Measurements from ENCODE around the gene GXYLT2. TPM values are rescaled to one million over a fixed set of nuclear protein-coding genes. Genes with fewer than 3 reads are reported as not detected.

GXYLT2 gene
- total RNA-seq, 1 donor from 2014 or later = 16.2 TPM

- Histone ChIP-seq H3K27ac (replicated peaks) (no peak overlapping the region), H3K4me3 (no peak overlapping the region), H3K36me3 (no peaks in the 10 kb centered on the region), H3K4me1 (no peaks in the 10 kb centered on the region), H3K27me3 (ENCODE audit: low read depth) (no peaks in the 10 kb centered on the region), H3K9me3 (replicated peaks) (no peaks in the 10 kb centered on the region)
- TF ChIP-seq CTCF (IDR thresholded peaks at IDR 0.05; ENCODE audit: borderline replicate concordance) = no peak
- intact Hi-C loops (cut with micrococcal nuclease) = no loop called here
- no peak for DNase-seq
Measured at GRCh38 chr3:72974956-72975355, 87.1 kb downstream of the GXYLT2 start.

DNA sequence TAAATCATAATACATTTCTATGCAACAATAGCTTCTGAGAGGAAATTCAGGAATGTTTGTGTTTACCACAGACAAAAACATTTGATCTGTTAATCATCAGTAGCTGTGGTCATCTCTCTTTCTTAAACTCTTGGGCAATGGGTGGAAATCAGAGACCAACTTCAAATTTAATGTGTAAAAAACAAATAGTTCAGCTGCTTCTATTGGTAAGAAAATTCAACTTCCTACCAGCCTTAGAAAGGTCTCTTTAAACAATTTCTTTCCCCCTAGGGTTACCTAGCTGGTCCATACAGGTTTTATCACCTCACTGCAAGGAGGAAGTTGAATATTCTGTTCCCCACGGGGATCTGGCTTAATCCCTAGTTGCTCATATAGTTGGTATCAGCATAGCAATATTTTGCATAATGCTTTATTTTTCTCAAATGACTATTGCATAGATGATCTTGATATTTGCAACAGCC lies 88.5 kb downstream of the GXYLT2 start:
- no peak overlapping the region for H3K27ac ChIP-seq (replicated peaks)
- no peaks in the 10 kb centered on the region for H3K27me3 ChIP-seq (ENCODE audit: low read depth)
- H3K36me3 ChIP-seq = no peaks in the 10 kb centered on the region
- TF ChIP-seq CTCF (IDR thresholded peaks at IDR 0.05; ENCODE audit: borderline replicate concordance) = no peak
- H3K4me3 ChIP-seq = no peak overlapping the region
- no peaks in the 10 kb centered on the region for H3K4me1 ChIP-seq
- intact Hi-C loops (cut with micrococcal nuclease) = no loop called here
- DNase-seq = no peak
- no peaks in the 10 kb centered on the region for H3K9me3 ChIP-seq (replicated peaks)

DNA sequence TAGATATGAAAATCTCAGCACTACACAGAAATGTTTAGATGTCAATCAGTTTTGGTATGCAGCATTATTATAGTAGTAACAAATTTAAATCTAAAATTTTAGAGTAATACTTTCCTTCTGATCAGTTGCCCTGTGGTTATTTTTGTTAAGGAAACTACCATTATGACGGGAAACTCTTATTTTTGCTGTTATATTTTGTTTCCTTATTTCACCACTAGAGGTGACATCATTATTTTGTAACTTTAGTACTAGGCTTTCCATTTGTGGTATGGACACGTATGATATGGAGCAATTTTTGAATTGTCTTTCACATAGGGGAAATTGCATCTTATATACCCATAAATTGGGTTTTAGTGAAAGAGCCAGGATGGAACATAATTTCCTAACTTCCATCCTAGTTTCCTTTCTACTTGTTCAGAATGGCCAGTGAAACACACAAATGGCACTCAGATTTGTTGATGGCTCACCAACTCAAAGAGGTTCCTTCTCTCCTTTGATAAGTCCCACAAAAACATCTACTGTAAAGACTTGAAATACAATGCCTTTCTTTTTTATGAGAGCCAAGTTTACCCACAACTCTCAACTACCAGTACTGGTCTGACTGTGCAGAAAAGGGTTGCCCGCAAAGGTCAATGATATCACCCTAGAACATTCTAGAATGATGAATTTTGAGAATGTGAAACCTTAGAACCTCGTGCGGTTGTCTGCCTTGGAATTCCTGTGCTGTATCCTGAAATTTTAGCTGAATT lies 89.4 kb downstream of the GXYLT2 start:
- no peak for DNase-seq
- no peak for TF ChIP-seq CTCF (IDR thresholded peaks at IDR 0.05; ENCODE audit: borderline replicate concordance)
- Histone ChIP-seq H3K4me3 (no peak overlapping the region), H3K9me3 (replicated peaks) (no peaks in the 10 kb centered on the region), H3K36me3 (no peaks in the 10 kb centered on the region), H3K27me3 (ENCODE audit: low read depth) (no peaks in the 10 kb centered on the region), H3K27ac (replicated peaks) (no peak overlapping the region), H3K4me1 (no peaks in the 10 kb centered on the region)
- intact Hi-C loops (cut with micrococcal nuclease) = no loop called here

DNA sequence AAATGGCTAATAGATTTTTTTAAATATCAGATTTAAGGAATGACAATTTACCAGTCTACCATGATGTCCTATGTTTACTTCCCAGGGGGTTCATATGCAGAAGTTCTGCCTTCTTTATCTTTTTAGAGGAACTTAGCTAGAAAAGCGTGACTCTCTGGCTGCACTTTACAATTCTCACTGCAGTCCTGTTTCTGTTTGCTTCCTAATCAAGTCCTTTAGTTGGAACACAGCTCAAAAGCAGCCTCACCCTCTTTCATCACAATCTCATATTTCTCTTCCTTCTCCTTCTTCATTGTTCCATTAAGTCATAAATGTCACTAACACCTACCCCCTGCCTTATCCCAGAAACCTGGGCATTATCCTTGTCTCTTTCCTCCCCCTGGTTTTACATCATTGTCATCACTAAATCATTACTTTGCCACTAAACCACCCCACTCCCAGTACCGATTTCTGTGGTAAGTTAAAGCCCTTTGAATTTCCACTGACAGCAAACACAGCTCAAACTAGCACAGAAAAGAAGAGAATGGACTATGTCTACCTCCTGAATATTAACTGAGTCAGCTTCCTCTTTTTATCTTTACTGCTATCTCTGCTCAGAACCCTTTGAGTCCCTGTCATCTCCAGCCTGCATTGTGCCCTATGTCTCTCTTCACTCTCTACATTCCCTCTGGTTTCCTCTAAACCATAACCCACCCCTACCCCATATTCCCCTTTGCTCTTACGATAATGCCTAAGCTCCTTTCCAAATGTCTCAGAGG lies 94.9 kb downstream of the GXYLT2 start:
- Histone ChIP-seq H3K36me3 (no peaks in the 10 kb centered on the region), H3K27ac (replicated peaks) (no peak overlapping the region), H3K9me3 (replicated peaks) (peaks cover 11% of the 10 kb centered on the region), H3K4me3 (no peak overlapping the region), H3K27me3 (ENCODE audit: low read depth) (no peaks in the 10 kb centered on the region), H3K4me1 (no peaks in the 10 kb centered on the region)
- no peak for TF ChIP-seq CTCF (IDR thresholded peaks at IDR 0.05; ENCODE audit: borderline replicate concordance)
- no peak for DNase-seq
- intact Hi-C loops (cut with micrococcal nuclease) = no loop called here

GRCh38 chr3:72985576-72985975 lies 97.7 kb downstream of the GXYLT2 start:
- DNase-seq = no peak
- Histone ChIP-seq H3K4me3 (no peak overlapping the region), H3K4me1 (no peaks in the 10 kb centered on the region), H3K27ac (replicated peaks) (no peak overlapping the region), H3K27me3 (ENCODE audit: low read depth) (no peaks in the 10 kb centered on the region), H3K9me3 (replicated peaks) (peaks cover 11% of the 10 kb centered on the region), H3K36me3 (no peaks in the 10 kb centered on the region)
- intact Hi-C loops (cut with micrococcal nuclease) = no loop called here
- TF ChIP-seq CTCF (IDR thresholded peaks at IDR 0.05; ENCODE audit: borderline replicate concordance) = no peak
